Fibroblast of mammary gland (primary cell): ENCODE data around the gene KLHL42.

Experiments
- DNase-seq: peaks from one replicate; pipeline ENCODE4 v3.0.0-alpha.2; 2010; ENCODE audit warnings: low read depth
- H3K4me3 ChIP-seq: 2 replicates; pipeline ENCODE4 v1.5.1; 2011; ENCODE audit warnings: low read depth, mild to moderate bottlenecking, low read length, moderate library complexity; ENCODE audit not compliant: control insufficient read depth
- TF ChIP-seq, protein P1 (sequence below): conservative IDR thresholded peaks from 2 replicates; pipeline ENCODE4 v1.5.1; 2011; ENCODE audit warnings: low read depth, low read length, inconsistent platforms; ENCODE audit not compliant: control insufficient read depth, insufficient read depth

KLHL42 gene

DNA sequence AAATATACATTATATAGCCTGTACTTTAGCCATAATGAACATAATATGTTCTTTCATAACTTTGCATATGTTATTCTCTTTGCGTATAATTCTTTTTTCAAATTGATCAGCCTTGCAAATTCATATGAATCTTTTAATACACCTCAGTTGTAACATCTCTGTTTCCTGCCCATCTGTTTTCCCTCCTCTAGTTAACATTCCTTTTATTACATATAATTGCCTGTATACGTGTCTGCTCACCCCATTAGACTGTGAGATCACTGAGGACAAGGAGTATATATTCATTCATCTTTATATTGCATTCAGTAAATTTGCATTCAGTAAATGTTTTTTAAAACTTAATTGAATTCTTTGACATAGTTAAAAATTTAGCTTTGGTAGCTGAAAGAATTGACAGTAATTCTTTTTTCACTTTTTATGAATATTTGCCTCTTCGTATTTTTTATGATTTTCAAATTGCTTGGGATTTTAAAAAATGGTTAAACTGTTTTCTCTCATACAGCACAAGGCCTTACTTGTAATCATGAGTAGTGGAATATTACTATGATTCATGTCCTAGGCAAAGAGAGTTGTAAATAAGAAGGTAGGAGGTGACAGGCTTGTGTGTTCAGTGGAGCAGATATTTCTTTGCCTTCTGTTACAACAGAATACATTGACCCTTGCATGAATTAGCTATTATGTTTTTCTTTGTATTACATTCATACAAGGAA lies 32.8 kb upstream of the KLHL42 start:
- no peak overlapping the region for H3K4me3 ChIP-seq
- TF ChIP-seq, protein P1, sequence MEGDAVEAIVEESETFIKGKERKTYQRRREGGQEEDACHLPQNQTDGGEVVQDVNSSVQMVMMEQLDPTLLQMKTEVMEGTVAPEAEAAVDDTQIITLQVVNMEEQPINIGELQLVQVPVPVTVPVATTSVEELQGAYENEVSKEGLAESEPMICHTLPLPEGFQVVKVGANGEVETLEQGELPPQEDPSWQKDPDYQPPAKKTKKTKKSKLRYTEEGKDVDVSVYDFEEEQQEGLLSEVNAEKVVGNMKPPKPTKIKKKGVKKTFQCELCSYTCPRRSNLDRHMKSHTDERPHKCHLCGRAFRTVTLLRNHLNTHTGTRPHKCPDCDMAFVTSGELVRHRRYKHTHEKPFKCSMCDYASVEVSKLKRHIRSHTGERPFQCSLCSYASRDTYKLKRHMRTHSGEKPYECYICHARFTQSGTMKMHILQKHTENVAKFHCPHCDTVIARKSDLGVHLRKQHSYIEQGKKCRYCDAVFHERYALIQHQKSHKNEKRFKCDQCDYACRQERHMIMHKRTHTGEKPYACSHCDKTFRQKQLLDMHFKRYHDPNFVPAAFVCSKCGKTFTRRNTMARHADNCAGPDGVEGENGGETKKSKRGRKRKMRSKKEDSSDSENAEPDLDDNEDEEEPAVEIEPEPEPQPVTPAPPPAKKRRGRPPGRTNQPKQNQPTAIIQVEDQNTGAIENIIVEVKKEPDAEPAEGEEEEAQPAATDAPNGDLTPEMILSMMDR: no peak
- peak; percentile 80 for DNase-seq

GRCh38 chr12:27751386-27752047 lies 28.5 kb upstream of the KLHL42 start:
- TF ChIP-seq, protein P1: no peak
- H3K4me3 ChIP-seq: no peak overlapping the region
- DNase-seq: no peak

DNA sequence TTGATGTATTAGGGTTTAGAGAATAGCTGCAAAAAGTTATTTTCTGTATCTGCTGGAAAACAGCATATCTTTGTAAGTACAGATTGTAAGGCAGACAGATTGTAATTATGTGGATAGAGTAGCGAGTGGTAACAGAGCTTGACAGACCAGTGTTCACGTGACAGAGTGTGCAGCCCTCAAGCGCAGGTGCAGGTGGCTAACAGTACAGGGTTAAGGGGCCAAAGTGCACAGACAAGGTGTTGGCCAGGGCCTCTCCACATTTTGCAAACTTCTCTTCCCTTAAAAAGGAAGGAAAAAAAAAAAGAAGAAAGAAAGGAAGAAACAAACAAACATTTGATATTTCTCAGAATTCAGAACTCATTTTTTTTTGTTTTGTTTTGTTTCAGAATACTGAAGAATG lies 25.2 kb upstream of the KLHL42 start:
- TF ChIP-seq, protein P1: no peak
- DNase-seq: no peak
- no peak overlapping the region for H3K4me3 ChIP-seq

- no peak overlapping the region for H3K4me3 ChIP-seq
- no peak for DNase-seq
- TF ChIP-seq, protein P1: no peak
These were observed 23.3 kb upstream of the KLHL42 start for GRCh38 chr12:27756670-27757195.

DNA sequence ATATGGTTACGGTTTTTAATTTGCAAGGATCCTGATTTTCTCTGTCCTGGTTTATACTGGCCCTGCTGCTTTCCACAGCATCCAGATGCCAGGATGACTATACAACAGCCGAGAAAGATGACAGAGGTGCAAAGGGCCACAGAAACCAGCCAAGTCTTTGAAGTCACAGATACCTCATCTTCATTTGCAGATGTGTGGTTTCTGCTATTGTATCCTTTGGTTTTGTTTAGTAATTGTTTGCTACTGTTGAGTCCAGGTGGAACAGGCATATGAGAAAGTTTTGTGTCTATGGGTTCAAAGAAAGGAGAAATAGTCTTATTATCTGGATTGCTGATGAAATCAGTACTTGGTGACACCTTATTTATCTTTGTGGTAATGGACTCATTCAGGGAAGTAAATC lies 17.3 kb upstream of the KLHL42 start:
- no peak for DNase-seq
- TF ChIP-seq, protein P1: no peak
- no peak overlapping the region for H3K4me3 ChIP-seq

DNA sequence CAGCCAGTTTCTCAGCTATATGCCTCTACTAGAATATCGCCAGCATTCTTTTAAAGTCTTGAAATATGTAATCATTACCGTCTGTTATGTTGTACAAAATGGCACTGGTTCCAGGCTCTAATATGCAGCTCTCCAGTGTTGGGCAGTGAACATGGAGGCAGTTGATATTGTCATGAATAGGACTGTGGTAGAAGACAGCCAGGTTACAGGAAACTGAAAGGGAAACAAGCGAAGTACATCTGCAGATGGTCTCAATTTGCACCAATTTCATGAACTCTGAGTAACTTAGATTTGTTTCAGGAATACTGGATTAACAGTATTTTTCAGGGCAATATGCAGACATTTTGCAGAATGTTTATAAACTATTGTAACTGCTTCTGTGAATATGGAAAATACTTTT lies 13.4 kb upstream of the KLHL42 start:
- TF ChIP-seq, protein P1: no peak
- no peak overlapping the region for H3K4me3 ChIP-seq
- no peak for DNase-seq
